ENCODE data around the gene MNS1.
"Not testable (repeated sequence)": the region's sequence is repeated elsewhere in the genome, so short reads cannot be mapped to it uniquely, and the experiment has no call there.

The MNS1 gene

GRCh38 chr15:56464893-56465520 is at the start of gene MNS1:
MNS1 (minus strand) TSS chr15:56465137; CDS start chr15:56464972, 165 bp downstream.
- no peak for DNase-seq

GRCh38 chr15:56496635-56497034 is 31.7 kb upstream of the MNS1 start:
- peak; percentile 74 for DNase-seq

GRCh38 chr15:56495533-56495932 is 30.6 kb upstream of the MNS1 start:
- DNase-seq, result no peak

GRCh38 chr15:56495053-56495452 is 30.1 kb upstream of the MNS1 start:
- DNase-seq, result no peak

- DNase-seq, result no peak
Observed at GRCh38 chr15:56492791-56493555, 28.0 kb upstream of the MNS1 start.

- DNase-seq, result no peak
Observed at GRCh38 chr15:56492236-56492635, 27.3 kb upstream of the MNS1 start.

- peak; percentile 61 for DNase-seq
Observed at GRCh38 chr15:56491110-56491722, 26.3 kb upstream of the MNS1 start.

- no peak for DNase-seq
Observed at GRCh38 chr15:56490461-56490860, 25.5 kb upstream of the MNS1 start.

- DNase-seq, result not testable (repeated sequence)
Observed at GRCh38 chr15:56486206-56486605, 21.3 kb upstream of the MNS1 start.

GRCh38 chr15:56485426-56485825 is 20.5 kb upstream of the MNS1 start:
- not testable (repeated sequence) for DNase-seq

GRCh38 chr15:56484287-56484686 is 19.4 kb upstream of the MNS1 start:
- DNase-seq, result no peak

GRCh38 chr15:56475351-56475750 is 10.4 kb upstream of the MNS1 start:
- DNase-seq, result no peak

- DNase-seq, result no peak
Observed at GRCh38 chr15:56473017-56473416, 8.1 kb upstream of the MNS1 start.

GRCh38 chr15:56472278-56472677 is 7.3 kb upstream of the MNS1 start:
- DNase-seq, result no peak

- DNase-seq, result no peak
Observed at GRCh38 chr15:56471440-56472069, 6.6 kb upstream of the MNS1 start.

GRCh38 chr15:56469483-56469882 is 4.5 kb upstream of the MNS1 start:
- DNase-seq, result no peak

- no peak for DNase-seq
Observed at GRCh38 chr15:56468401-56468800, 3.5 kb upstream of the MNS1 start.

- DNase-seq, result no peak
Observed at GRCh38 chr15:56467616-56468015, 2.7 kb upstream of the MNS1 start.

- no peak for DNase-seq
Observed at GRCh38 chr15:56460947-56461346, 4.0 kb downstream of the MNS1 start.

- no peak for DNase-seq
Observed at GRCh38 chr15:56460071-56460470, 4.9 kb downstream of the MNS1 start.

- no peak for DNase-seq
Observed at GRCh38 chr15:56459096-56459495, 5.8 kb downstream of the MNS1 start.

GRCh38 chr15:56456229-56456628 is 8.7 kb downstream of the MNS1 start:
- DNase-seq, result no peak

- DNase-seq, result no peak
Observed at GRCh38 chr15:56454836-56455235, 10.1 kb downstream of the MNS1 start.

GRCh38 chr15:56445746-56446145 is 19.2 kb downstream of the MNS1 start:
- DNase-seq, result no peak
